ENCODE data around the gene TMEM119.
"Not testable (repeated sequence)": the region's sequence is repeated elsewhere in the genome, so short reads cannot be mapped to it uniquely, and the experiment has no call there.

The TMEM119 gene

DNA sequence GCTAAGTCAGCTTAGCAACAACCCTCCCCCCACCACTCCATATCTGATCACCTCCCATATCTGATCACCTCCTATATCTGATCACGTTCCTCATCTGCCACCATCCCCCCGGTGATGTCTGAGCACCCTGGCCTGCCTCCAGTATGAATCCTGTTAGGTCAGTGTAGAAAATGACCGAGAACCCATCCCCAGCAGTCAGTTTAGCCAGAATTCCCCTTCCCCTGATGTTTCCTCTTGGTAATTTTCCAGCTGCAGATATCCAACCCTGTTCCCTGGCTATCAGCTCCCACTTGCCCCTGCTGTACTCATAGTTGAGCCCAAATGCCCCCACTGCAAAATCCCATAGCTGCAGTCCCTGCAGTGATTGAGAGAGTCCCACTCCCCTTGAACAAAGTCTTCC is 23.3 kb upstream of the TMEM119 start:
- Mint-ChIP-seq H3K27me3 (ENCODE audit: low read depth, poor library complexity) (peaks cover 27% of the 10 kb centered on the region), H3K9me3 (peaks cover 6% of the 10 kb centered on the region), H3K4me3 (no peak overlapping the region), H3K4me1 (peaks cover 19% of the 10 kb centered on the region), H3K36me3 (ENCODE audit: low read depth) (no peaks in the 10 kb centered on the region), H3K27ac (no peak overlapping the region)
- DNase-seq: no peak
- TF ChIP-seq, protein P1, sequence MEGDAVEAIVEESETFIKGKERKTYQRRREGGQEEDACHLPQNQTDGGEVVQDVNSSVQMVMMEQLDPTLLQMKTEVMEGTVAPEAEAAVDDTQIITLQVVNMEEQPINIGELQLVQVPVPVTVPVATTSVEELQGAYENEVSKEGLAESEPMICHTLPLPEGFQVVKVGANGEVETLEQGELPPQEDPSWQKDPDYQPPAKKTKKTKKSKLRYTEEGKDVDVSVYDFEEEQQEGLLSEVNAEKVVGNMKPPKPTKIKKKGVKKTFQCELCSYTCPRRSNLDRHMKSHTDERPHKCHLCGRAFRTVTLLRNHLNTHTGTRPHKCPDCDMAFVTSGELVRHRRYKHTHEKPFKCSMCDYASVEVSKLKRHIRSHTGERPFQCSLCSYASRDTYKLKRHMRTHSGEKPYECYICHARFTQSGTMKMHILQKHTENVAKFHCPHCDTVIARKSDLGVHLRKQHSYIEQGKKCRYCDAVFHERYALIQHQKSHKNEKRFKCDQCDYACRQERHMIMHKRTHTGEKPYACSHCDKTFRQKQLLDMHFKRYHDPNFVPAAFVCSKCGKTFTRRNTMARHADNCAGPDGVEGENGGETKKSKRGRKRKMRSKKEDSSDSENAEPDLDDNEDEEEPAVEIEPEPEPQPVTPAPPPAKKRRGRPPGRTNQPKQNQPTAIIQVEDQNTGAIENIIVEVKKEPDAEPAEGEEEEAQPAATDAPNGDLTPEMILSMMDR (IDR thresholded peaks at IDR 0.05): no peak

DNA sequence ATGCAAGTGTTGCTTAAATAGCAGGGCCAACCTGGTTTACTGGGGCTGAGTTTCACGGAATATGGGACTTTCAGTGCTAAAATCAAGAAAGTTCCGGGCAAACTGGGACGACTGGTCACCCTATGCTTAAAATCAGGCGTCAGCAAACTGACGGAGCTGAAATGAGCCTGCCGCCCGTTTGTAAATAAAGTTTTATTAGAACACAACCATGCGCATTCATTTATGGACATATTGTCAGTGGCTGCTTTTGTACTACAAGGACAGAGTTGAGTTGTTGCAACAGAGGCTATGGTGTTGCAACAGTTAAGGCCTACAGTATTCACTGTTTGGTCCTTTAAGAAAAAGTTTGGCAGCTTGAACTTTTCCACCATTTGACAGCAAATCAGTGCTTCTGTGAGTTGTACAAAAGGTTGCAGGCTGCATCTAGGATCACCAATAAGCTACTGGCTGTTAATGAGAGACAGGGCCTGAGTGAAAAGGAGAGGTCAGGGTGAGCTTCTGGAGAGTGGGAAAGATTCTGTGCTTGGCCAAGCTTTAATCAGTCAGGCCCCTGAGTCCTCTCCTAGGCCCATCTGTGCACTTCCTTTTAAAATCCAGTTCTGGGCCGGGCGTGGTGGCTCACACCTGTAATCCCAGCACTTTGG is 22.5 kb upstream of the TMEM119 start:
- Mint-ChIP-seq H3K4me1 (peaks cover 19% of the 10 kb centered on the region), H3K27me3 (ENCODE audit: low read depth, poor library complexity) (peaks cover 29% of the 10 kb centered on the region), H3K9me3 (peaks cover 7% of the 10 kb centered on the region), H3K27ac (no peak overlapping the region), H3K36me3 (ENCODE audit: low read depth) (no peaks in the 10 kb centered on the region), H3K4me3 (no peak overlapping the region)
- TF ChIP-seq, protein P1 (IDR thresholded peaks at IDR 0.05): no peak
- no peak for DNase-seq

DNA sequence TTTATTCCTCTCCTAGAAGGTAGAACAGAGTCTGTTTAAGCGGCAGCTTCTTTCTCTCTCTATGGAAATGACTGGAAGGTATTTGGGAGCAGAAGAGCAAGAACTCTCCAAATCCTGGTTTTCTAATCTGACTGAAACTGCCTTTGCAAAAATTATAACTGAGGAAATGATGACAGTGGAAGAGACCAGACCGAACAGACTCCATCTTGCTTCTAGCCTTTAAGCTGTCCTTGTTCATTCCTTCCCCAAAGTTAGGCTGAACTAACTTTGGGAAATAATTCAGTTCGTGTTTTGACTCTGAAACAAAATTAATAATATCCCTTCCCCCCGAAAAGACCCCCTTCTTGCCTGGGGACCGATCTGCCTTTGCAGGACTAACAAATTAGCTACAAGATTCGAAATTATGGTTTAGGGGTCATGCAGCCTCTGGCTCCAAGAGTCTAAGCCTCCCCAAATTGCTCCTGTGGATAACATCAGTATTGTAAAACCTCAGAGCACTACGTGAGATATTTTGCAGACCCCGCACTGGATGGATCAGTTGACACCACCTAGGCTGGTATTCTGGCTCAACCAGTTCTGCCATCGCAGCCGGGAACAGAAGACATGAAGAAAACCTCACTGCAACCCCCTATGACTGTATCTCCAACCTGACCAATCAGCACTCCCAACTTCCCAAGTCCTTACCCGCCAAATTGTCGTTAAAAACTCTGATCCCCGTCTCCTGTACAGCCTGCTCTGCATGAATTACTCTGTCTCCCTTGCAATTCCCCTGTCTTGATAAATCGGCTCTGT is 21.7 kb upstream of the TMEM119 start:
- Mint-ChIP-seq H3K4me3 (no peak overlapping the region), H3K9me3 (peaks cover 7% of the 10 kb centered on the region), H3K4me1 (peaks cover 19% of the 10 kb centered on the region), H3K36me3 (ENCODE audit: low read depth) (no peaks in the 10 kb centered on the region), H3K27me3 (ENCODE audit: low read depth, poor library complexity) (peaks cover 29% of the 10 kb centered on the region), H3K27ac (no peak overlapping the region)
- TF ChIP-seq, protein P1 (IDR thresholded peaks at IDR 0.05): no peak
- DNase-seq: no peak

DNA sequence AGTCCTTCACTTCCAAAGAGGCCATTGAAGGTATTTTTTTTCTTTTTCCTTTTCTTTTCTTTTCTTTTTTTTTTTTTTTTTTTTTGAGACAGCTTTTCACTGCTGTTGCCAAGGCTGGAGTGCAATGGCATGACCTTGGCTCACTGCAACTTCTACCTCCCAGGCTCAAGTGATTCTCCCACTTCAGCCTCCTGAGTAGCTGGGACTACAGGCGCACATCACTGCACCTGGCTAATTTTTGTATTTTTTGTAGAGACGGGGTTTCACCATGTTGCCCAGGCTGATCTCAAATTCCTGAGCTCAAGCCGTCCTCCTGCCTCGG is 21.0 kb upstream of the TMEM119 start:
- Mint-ChIP-seq H3K4me1 (peaks cover 19% of the 10 kb centered on the region), H3K27me3 (ENCODE audit: low read depth, poor library complexity) (peaks cover 29% of the 10 kb centered on the region)
- H3K36me3 Mint-ChIP-seq (ENCODE audit: low read depth); DNase-seq; H3K4me3 Mint-ChIP-seq; H3K27ac Mint-ChIP-seq; H3K9me3 Mint-ChIP-seq: not testable (repeated sequence)

DNA sequence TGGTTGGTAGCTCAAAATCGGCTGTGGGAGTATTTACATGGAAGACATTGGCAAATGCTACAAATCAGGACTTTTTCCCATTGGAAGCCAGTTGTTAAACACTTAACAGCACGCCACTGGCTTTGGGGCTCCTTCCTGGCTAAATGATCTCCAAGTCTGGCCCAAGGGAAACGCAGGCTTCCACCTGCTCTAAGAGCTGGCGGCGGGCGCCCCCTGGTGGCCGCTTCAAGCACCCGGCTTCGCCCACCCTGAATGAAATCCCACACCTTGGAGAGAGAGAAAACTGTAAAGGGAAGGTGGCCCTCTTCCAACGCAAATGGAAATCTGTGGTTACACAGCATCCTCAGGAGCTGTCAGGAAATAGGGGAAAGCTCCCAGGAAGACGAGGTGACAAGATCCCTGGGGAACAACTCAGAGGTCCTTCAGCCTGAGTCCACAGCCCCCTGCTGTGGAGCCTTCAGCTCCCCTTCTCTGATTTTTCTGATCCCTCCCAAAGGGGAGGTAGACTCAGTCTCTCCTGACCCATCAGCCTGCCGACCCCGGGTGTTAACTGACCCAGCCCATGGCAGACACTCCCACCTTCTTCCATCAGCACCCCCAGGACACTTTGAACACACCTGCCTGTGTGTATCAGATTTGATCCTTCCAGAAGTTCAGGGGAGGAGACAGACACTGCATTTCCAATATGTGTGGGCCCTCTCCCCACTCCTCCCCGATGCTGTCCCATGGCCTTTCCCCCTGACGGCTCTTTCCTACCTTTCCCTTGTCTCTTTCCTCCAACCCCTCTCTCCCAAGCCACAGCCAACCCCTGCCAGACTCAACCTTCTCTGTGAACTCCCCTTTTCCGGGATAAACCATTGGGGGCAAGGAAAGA is 20.4 kb upstream of the TMEM119 start:
- Mint-ChIP-seq H3K9me3 (peaks cover 7% of the 10 kb centered on the region), H3K4me3 (no peak overlapping the region), H3K27me3 (ENCODE audit: low read depth, poor library complexity) (peaks cover 29% of the 10 kb centered on the region), H3K4me1 (peaks cover 22% of the 10 kb centered on the region), H3K36me3 (ENCODE audit: low read depth) (no peaks in the 10 kb centered on the region), H3K27ac (no peak overlapping the region)
- peak; percentile 90 for DNase-seq
- TF ChIP-seq, protein P1 (IDR thresholded peaks at IDR 0.05): peak; percentile 98
